Brain pericyte (primary cell): Measurements from ENCODE around the gene FBXL22.
"Not testable (repeated sequence)": the region's sequence is repeated elsewhere in the genome, so short reads cannot be mapped to it uniquely, and the experiment has no call there.

Experiments
- DNase-seq: peaks from one replicate; pipeline ENCODE4 v3.0.0-alpha.2; 2012; ENCODE audit warnings: low read depth, low spot score

FBXL22 gene

GRCh38 chr15:63611177-63611576 lies 14.0 kb downstream of the FBXL22 start:
- DNase-seq: no peak

GRCh38 chr15:63612300-63612699 lies 15.1 kb downstream of the FBXL22 start:
- DNase-seq: no peak

GRCh38 chr15:63615935-63616334 lies 18.7 kb downstream of the FBXL22 start:
- DNase-seq: no peak

GRCh38 chr15:63617147-63617546 lies 20.0 kb downstream of the FBXL22 start:
- not testable (repeated sequence) for DNase-seq

GRCh38 chr15:63617627-63618026 lies 20.4 kb downstream of the FBXL22 start:
- not testable (repeated sequence) for DNase-seq

GRCh38 chr15:63620760-63621159 lies 23.6 kb downstream of the FBXL22 start:
- not testable (repeated sequence) for DNase-seq

GRCh38 chr15:63623232-63623969 lies 26.2 kb downstream of the FBXL22 start:
- no peak for DNase-seq

GRCh38 chr15:63626955-63627354 lies 29.8 kb downstream of the FBXL22 start:
- DNase-seq: no peak

GRCh38 chr15:63628123-63628822 lies 31.1 kb downstream of the FBXL22 start:
- no peak for DNase-seq

- DNase-seq: no peak
These were observed 33.0 kb downstream of the FBXL22 start for GRCh38 chr15:63630036-63630751.

GRCh38 chr15:63633312-63633711 lies 36.1 kb downstream of the FBXL22 start:
- no peak for DNase-seq

- no peak for DNase-seq
These were observed 37.0 kb downstream of the FBXL22 start for GRCh38 chr15:63634154-63634553.

GRCh38 chr15:63636518-63637061 lies 39.4 kb downstream of the FBXL22 start:
- no peak for DNase-seq

- no peak for DNase-seq
These were observed 41.7 kb downstream of the FBXL22 start for GRCh38 chr15:63638839-63639238.

- DNase-seq: no peak
These were observed 43.0 kb downstream of the FBXL22 start for GRCh38 chr15:63640146-63640545.
